ENCODE measurements around the gene PLEKHG4. TPM values are rescaled to one million over a fixed set of nuclear protein-coding genes. Genes with fewer than 3 reads are reported as not detected.

PLEKHG4 gene
- total and polyA plus RNA-seq, 9 of the 15 experiments (the other 6 are each of a cell fraction or from before 2014, with no cell fraction given) = 3.7 to 36.8 (median 17.9) TPM

DNA sequence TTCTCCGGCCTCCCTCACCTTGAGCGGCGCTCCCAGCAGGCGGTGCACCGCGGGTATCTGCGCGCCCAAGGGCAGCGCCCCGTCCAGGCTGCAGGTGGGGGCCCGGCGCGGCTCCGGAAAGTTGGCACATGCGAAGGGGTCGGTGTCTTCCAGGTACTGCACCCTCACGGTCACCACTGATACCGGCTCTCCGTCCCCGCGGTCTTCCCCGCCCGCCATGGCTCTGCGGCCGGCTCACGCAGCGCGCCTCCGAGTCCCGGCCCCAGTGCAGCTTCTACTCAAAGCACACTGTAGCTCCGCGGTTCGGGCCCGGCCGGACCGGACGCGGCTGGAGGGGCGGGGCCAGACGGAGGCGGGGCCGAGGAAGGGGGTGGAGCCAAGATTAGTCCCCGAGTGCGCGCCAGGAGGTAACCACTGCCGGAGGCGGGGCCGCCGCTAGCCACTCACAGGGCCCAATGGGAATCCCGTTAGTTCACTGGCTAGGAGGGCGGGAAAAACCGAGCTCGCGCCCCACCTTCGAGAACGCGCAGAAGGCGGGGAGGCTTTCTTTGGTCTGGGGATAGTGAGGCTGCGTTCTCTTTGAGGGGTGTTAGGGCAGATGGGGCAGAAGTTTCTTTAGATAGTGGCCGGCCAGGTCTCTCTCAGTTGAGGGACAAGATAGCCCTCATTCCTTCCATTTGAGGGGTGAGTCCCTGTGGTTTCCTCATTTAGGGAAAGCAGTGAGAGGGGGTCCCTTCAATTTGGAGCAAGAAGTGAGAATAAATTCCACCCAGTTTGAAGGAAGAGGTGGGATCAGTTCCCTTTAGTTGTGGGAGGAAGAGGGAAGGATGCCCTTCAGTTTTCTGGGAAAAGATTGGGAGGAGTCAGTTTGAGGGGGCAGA, 31.9 kb upstream of the PLEKHG4 start, which contains the start of gene FHOD1 (continued):
- TF ChIP-seq CCNT2 (IDR thresholded peaks at IDR 0.05; ENCODE audit: borderline replicate concordance, extremely low read depth, insufficient read length, low read depth, low read length) (peak; percentile 71), CBFB (CRISPR knock-in tag; IDR thresholded peaks at IDR 0.05) (no peak), CREB1 (IDR thresholded peaks at IDR 0.05) (peak; percentile 45; the same call in 1 of the 2 replicates), CREB1 (CRISPR knock-in tag; IDR thresholded peaks at IDR 0.05) (no peak), RNF2 (IDR thresholded peaks at IDR 0.05) (peak; percentile 43; the same call in 1 of the 2 replicates), GABPB1 (CRISPR knock-in tag; IDR thresholded peaks at IDR 0.05) (peak; percentile 72), ZNF778 (CRISPR knock-in tag; IDR thresholded peaks at IDR 0.05) (no peak), FOXJ3 (CRISPR knock-in tag; IDR thresholded peaks at IDR 0.05) (no peak), ZNF507 (tag; conservative IDR thresholded peaks at IDR 0.05) (no peak), SREBF2 (CRISPR knock-in tag; IDR thresholded peaks at IDR 0.05) (no peak), NFE2L1 (tag; IDR thresholded peaks at IDR 0.05; ENCODE audit: borderline replicate concordance, low read depth) (no peak), TBL1XR1 (IDR thresholded peaks at IDR 0.05; ENCODE audit: low read length in 2 of 2) (no peak), ZNF274 (IDR thresholded peaks at IDR 0.05; ENCODE audit: borderline replicate concordance, low read depth, low read length) (no peak), HNRNPL (IDR thresholded peaks at IDR 0.05; ENCODE audit: low read depth, low read length) (0 out of 2 replicates have a peak, but pooled peaks have one; percentile 27), HNRNPLL (IDR thresholded peaks at IDR 0.05; ENCODE audit: low read depth, low read length, poor library complexity, severe bottlenecking) (peak; percentile 46), MEIS2 (IDR thresholded peaks at IDR 0.05; ENCODE audit: partially characterized antibody) (no peak), SLC30A9 (CRISPR knock-in tag; IDR thresholded peaks at IDR 0.05) (no peak), RB1 (IDR thresholded peaks at IDR 0.05; ENCODE audit: low read depth) (peak; percentile 88; the same call in 1 of the 2 replicates)
- TF ChIP-seq, protein P1, sequence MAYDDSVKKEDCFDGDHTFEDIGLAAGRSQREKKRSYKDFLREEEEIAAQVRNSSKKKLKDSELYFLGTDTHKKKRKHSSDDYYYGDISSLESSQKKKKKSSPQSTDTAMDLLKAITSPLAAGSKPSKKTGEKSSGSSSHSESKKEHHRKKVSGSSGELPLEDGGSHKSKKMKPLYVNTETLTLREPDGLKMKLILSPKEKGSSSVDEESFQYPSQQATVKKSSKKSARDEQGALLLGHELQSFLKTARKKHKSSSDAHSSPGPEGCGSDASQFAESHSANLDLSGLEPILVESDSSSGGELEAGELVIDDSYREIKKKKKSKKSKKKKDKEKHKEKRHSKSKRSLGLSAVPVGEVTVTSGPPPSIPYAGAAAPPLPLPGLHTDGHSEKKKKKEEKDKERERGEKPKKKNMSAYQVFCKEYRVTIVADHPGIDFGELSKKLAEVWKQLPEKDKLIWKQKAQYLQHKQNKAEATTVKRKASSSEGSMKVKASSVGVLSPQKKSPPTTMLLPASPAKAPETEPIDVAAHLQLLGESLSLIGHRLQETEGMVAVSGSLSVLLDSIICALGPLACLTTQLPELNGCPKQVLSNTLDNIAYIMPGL (CRISPR knock-in tag; IDR thresholded peaks at IDR 0.05) = 0 out of 2 replicates have a peak, but pooled peaks have one; percentile 84
- TF ChIP-seq, protein P2, sequence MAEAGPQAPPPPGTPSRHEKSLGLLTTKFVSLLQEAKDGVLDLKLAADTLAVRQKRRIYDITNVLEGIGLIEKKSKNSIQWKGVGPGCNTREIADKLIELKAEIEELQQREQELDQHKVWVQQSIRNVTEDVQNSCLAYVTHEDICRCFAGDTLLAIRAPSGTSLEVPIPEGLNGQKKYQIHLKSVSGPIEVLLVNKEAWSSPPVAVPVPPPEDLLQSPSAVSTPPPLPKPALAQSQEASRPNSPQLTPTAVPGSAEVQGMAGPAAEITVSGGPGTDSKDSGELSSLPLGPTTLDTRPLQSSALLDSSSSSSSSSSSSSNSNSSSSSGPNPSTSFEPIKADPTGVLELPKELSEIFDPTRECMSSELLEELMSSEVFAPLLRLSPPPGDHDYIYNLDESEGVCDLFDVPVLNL (CRISPR knock-in tag; IDR thresholded peaks at IDR 0.05; ENCODE audit: low read depth) = peak; percentile 82; the same call in 1 of the 2 replicates
- TF ChIP-seq, protein P3, sequence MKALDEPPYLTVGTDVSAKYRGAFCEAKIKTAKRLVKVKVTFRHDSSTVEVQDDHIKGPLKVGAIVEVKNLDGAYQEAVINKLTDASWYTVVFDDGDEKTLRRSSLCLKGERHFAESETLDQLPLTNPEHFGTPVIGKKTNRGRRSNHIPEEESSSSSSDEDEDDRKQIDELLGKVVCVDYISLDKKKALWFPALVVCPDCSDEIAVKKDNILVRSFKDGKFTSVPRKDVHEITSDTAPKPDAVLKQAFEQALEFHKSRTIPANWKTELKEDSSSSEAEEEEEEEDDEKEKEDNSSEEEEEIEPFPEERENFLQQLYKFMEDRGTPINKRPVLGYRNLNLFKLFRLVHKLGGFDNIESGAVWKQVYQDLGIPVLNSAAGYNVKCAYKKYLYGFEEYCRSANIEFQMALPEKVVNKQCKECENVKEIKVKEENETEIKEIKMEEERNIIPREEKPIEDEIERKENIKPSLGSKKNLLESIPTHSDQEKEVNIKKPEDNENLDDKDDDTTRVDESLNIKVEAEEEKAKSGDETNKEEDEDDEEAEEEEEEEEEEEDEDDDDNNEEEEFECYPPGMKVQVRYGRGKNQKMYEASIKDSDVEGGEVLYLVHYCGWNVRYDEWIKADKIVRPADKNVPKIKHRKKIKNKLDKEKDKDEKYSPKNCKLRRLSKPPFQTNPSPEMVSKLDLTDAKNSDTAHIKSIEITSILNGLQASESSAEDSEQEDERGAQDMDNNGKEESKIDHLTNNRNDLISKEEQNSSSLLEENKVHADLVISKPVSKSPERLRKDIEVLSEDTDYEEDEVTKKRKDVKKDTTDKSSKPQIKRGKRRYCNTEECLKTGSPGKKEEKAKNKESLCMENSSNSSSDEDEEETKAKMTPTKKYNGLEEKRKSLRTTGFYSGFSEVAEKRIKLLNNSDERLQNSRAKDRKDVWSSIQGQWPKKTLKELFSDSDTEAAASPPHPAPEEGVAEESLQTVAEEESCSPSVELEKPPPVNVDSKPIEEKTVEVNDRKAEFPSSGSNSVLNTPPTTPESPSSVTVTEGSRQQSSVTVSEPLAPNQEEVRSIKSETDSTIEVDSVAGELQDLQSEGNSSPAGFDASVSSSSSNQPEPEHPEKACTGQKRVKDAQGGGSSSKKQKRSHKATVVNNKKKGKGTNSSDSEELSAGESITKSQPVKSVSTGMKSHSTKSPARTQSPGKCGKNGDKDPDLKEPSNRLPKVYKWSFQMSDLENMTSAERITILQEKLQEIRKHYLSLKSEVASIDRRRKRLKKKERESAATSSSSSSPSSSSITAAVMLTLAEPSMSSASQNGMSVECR (CRISPR knock-in tag; IDR thresholded peaks at IDR 0.05) = peak; percentile 49; the same call in 1 of the 2 replicates
